Activated CD8-positive, alpha-beta memory T cell treated with anti-CD3 and anti-CD28 coated beads, Interleukin-2, amount 50 U/mL, for 48 hours (primary cell): ENCODE data around the gene FANCD2.
"Not testable (repeated sequence)": the region's sequence is repeated elsewhere in the genome, so short reads cannot be mapped to it uniquely, and the experiment has no call there.

Experiments used
- DNase-seq: peaks from one replicate; pipeline ENCODE4 v3.0.0-alpha.2; 2020

The FANCD2 gene

GRCh38 chr3:10015461-10015904, 10.8 kb upstream of the FANCD2 start:
- peak; percentile 38 for DNase-seq

GRCh38 chr3:10017636-10018292, 8.5 kb upstream of the FANCD2 start:
- DNase-seq: peak; percentile 81

- not testable (repeated sequence) for DNase-seq
These were observed 7.4 kb upstream of the FANCD2 start for GRCh38 chr3:10018806-10019205.

GRCh38 chr3:10019326-10019725, 6.9 kb upstream of the FANCD2 start:
- DNase-seq: no peak

- DNase-seq: no peak
These were observed 4.1 kb upstream of the FANCD2 start for GRCh38 chr3:10021856-10022775.

- no peak for DNase-seq
These were observed 2.5 kb upstream of the FANCD2 start for GRCh38 chr3:10023587-10024310.

- no peak for DNase-seq
These were observed 793 bp upstream of the FANCD2 start for GRCh38 chr3:10025205-10026083.

GRCh38 chr3:10041034-10041433, 14.8 kb downstream of the FANCD2 start:
- no peak for DNase-seq

- no peak for DNase-seq
These were observed 21.6 kb downstream of the FANCD2 start for GRCh38 chr3:10047876-10048275.

- DNase-seq: not testable (repeated sequence)
These were observed 26.8 kb downstream of the FANCD2 start for GRCh38 chr3:10053054-10053453.

GRCh38 chr3:10055097-10055496, 28.9 kb downstream of the FANCD2 start:
- no peak for DNase-seq

GRCh38 chr3:10070077-10070476, 43.8 kb downstream of the FANCD2 start:
- DNase-seq: not testable (repeated sequence)

- no peak for DNase-seq
These were observed 48.4 kb downstream of the FANCD2 start for GRCh38 chr3:10074666-10075065.

GRCh38 chr3:10081871-10082270, 55.6 kb downstream of the FANCD2 start:
- no peak for DNase-seq

- DNase-seq: no peak
These were observed 59.5 kb downstream of the FANCD2 start for GRCh38 chr3:10085738-10086137.

- DNase-seq: no peak
These were observed 62.0 kb downstream of the FANCD2 start for GRCh38 chr3:10088256-10088655.

GRCh38 chr3:10090179-10090578, 63.9 kb downstream of the FANCD2 start:
- DNase-seq: no peak

- DNase-seq: not testable (repeated sequence)
These were observed 64.5 kb downstream of the FANCD2 start for GRCh38 chr3:10090774-10091173.

- not testable (repeated sequence) for DNase-seq
These were observed 65.2 kb downstream of the FANCD2 start for GRCh38 chr3:10091387-10091786.

- DNase-seq: no peak
These were observed 67.4 kb downstream of the FANCD2 start for GRCh38 chr3:10093678-10094077.

GRCh38 chr3:10099041-10099440, 72.8 kb downstream of the FANCD2 start:
- DNase-seq: no peak

GRCh38 chr3:10106919-10107318, 80.7 kb downstream of the FANCD2 start:
- no peak for DNase-seq
